ENCODE results near the gene B3GNT3.

Gene B3GNT3

GRCh38 chr19:17834350-17835181 lies 39.6 kb downstream of the B3GNT3 start:
- peak; percentile 33 for DNase-seq (ENCODE audit: low read depth)

GRCh38 chr19:17835182-17836006 lies 40.5 kb downstream of the B3GNT3 start:
- DNase-seq (ENCODE audit: low read depth): no peak

- DNase-seq (ENCODE audit: low read depth): no peak
Observed at GRCh38 chr19:17836530-17836929, 41.6 kb downstream of the B3GNT3 start.

GRCh38 chr19:17837972-17838371 lies 43.0 kb downstream of the B3GNT3 start:
- DNase-seq (ENCODE audit: low read depth): no peak

- no peak for DNase-seq (ENCODE audit: low read depth)
Observed at GRCh38 chr19:17840019-17840418, 45.1 kb downstream of the B3GNT3 start.

- DNase-seq (ENCODE audit: low read depth): no peak
Observed at GRCh38 chr19:17841371-17841809, 46.5 kb downstream of the B3GNT3 start.

- DNase-seq (ENCODE audit: low read depth): peak; percentile 85
Observed at GRCh38 chr19:17841810-17842662, 47.1 kb downstream of the B3GNT3 start.

GRCh38 chr19:17842663-17843291 lies 47.8 kb downstream of the B3GNT3 start:
- no peak for DNase-seq (ENCODE audit: low read depth)

GRCh38 chr19:17843292-17843827 lies 48.4 kb downstream of the B3GNT3 start:
- no peak for DNase-seq (ENCODE audit: low read depth)

GRCh38 chr19:17843908-17844490 lies 49.1 kb downstream of the B3GNT3 start:
- no peak for DNase-seq (ENCODE audit: low read depth)

GRCh38 chr19:17846146-17846545 lies 51.2 kb downstream of the B3GNT3 start:
- no peak for DNase-seq (ENCODE audit: low read depth)

- DNase-seq (ENCODE audit: low read depth): peak; percentile 63
Observed at GRCh38 chr19:17847538-17848366, 52.8 kb downstream of the B3GNT3 start, which contains the start of gene JAK3. Gene JAK3 (minus strand): TSS chr19:17847982. CDS start chr19:17844417, 3,565 bp downstream.

- DNase-seq (ENCODE audit: low read depth): no peak
Observed at GRCh38 chr19:17848595-17849292, 53.8 kb downstream of the B3GNT3 start.

GRCh38 chr19:17854061-17854460 lies 59.1 kb downstream of the B3GNT3 start:
- no peak for DNase-seq (ENCODE audit: low read depth)

- peak; percentile 79 for DNase-seq (ENCODE audit: low read depth)
Observed at GRCh38 chr19:17855280-17856152, 60.6 kb downstream of the B3GNT3 start.

- peak; percentile 100 for DNase-seq (ENCODE audit: low read depth)
Observed at GRCh38 chr19:17859533-17860330, 64.8 kb downstream of the B3GNT3 start, which contains the start of gene RPL18A. Gene RPL18A (plus strand): TSS chr19:17859910. CDS start chr19:17859957, 47 bp downstream.

- DNase-seq (ENCODE audit: low read depth): peak; percentile 28
Observed at GRCh38 chr19:17860331-17860992, 65.5 kb downstream of the B3GNT3 start.

Measured in ELR (cell line).